GM19467 (cell line): ENCODE measurements around the gene KRT222.

Experiments
- ATAC-seq: cut with Tn5 transposase; IDR thresholded peaks from one replicate; pipeline ENCODE4 v1.9.1; 2021; ENCODE audit warnings: mild to moderate bottlenecking, moderate library complexity; ENCODE audit not compliant: unreplicated experiment

The KRT222 gene

GRCh38 chr17:40664582-40665333 lies at the start of gene KRT222:
KRT222 (minus strand) TSS chr17:40665177; CDS start chr17:40665099, 78 bp downstream.
- ATAC-seq = no peak

DNA sequence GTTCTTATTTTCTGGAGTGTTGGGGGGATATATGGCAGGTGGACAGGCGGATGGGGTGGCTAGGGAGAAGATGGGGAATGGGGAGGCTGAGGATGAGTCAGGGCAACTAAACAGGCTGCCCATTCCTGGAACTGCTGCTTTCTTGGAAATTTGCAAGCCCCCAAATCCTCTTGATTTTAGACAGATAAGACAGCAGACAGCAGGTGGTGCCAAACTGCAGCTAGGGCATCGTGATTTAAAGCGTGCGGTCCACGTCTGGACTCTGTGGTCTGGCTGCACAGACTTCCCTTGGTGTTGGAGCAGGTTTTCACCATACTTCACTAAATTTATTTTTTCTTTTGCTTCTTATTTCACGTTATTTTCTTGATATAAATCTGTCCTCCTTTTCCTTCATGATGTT lies 49.5 kb upstream of the KRT222 start:
- ATAC-seq = no peak

DNA sequence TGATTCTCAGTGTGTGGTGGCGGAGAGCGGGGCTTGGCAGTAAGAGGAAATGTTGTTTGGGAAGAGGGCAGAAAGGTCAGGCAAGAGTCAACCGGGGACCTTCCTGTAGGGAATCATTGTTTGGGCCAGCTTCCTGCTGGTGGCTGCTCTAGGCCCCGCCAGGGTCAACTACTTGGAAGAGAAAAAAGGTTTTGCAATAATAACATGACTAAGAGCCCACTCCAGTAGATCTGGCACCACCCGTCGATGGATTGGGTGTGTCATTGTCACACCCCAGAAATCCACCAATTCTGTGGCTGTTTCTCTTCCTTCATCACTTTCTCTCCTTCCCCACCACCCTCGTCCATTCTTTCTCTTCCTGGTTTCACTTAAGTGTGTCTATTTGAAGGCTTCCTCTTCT lies 42.8 kb upstream of the KRT222 start:
- ATAC-seq = no peak

- no peak for ATAC-seq
Measured at GRCh38 chr17:40705584-40705983, 40.6 kb upstream of the KRT222 start.

- no peak for ATAC-seq
Measured at GRCh38 chr17:40703652-40704051, 38.7 kb upstream of the KRT222 start, which contains the start of gene KRT24. KRT24 (minus strand) TSS chr17:40703752; CDS start chr17:40703693, 59 bp downstream.

- ATAC-seq = no peak
Measured at GRCh38 chr17:40702271-40702670, 37.3 kb upstream of the KRT222 start.

DNA sequence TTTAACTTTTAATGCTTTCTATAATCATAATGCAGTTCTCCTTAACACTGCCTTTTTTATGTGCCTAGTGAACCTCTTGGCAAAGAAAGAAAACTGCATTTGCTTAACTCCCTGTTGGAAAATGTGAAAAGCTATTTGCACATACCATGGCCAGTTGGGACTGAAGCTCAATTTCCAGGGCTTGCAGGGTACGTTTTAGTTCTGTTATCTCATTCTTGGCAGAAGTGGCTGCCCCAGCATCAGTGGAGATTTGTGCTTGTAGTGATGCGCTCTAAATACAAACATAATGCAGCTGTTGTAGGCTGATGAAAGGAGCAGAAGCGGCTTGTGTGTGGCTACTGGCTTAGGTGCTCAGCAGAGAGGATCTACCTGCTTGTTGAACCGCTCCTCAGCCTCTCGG lies 34.9 kb upstream of the KRT222 start:
- ATAC-seq = no peak

DNA sequence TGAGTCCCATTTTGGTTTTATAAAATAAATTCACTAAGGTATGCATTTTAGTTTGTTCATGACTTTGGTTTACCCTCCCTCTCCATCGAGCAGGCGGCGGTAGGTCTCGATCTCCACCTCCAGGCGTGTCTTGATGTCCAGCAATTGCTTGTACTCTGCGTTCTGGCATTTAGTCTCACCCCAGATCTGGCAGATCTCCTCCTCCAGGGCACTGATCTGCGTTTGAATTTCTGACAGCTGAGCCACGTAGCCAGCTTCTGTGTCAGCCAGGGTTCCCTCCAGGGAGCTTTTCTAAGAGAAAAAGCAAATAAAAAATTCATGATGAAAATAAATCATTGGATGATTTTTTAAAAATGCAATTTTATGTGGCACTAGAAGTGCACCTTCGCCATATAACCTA lies 34.4 kb upstream of the KRT222 start:
- no peak for ATAC-seq

DNA sequence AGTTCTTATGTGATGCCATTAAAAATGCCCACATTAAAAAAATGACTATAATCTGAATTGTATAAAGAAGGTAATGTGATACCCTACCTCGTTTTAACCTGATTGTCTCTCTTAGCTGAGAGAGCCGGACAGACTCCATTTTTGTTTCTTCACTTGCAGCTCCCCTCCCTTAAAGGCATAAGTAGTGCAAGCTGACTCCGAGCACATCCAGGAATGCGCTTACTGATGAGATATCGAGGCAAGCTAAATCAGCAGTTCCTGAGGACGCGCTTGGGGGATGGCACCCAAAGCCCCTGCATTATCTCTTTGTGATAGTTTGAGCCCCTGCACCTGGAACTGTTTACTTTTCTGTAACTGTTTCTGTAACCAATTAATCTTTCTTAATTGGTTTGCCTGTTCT lies 32.3 kb upstream of the KRT222 start:
- ATAC-seq = no peak

DNA sequence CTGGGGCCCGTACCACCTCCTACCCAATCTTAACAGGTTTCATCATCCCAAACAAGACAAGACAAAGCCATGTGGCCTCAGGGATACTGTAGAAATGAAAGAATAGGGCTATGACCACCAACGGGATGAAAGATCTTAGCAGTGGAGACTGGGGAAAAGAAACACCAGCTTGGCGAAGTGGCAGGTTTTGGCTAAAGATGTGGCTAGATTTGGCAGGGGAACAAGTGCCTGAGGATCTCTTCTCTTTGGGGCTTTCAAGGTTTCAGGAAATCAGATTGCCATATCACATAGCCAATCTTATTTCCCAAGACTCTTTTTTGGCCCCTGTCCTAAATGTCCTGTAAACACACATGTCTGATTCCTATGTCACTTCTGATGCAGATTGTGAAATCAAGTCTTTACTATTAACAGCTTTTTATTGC lies 31.7 kb upstream of the KRT222 start:
- no peak for ATAC-seq

DNA sequence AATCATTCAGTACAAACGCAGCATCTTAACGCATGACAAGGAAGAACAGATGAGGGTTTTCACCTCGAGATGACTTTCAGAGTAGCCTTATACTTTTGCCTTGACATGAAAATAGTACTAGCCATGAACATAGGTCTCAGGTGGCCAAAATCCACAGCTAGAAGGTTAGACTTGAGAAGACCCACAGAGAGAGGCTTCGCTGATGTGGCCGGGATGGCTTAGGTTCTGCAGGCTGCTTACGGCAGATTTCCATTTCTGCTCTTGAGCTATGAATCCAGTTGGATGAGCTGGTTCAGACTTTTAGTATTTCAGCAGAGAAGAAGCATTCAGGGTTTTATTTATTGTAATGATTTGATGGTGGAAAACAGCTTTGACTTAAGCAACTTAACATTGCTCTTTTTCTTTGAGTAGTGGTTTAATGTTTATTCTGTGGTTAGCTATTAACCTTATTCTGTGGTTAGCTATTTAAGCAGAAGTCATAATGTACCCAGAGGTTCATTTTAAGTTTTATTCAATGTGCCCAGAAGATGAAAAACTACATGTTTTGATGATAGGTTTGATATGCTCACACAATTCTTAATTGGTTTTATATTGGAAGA lies 31.0 kb upstream of the KRT222 start:
- no peak for ATAC-seq

- ATAC-seq = no peak
Measured at GRCh38 chr17:40694584-40694983, 29.6 kb upstream of the KRT222 start.

DNA sequence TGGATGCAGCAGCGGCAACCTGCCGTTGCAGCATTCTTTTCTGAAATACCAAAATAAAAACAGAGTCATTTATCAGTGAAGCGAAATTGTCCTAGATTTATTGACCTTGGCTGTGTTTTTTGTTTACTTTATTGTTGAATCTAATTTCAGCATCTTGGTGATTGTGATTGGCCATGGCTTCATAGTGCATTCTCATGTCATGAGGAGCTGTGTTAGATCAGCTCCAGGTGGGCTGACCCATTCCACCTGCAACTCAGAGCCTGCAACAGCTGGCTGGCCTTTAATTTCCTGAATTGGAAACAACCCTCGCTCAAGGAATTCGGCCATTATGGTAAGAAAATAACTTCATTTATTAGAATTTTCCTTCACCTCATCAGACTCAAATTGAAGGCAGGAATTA lies 22.1 kb upstream of the KRT222 start:
- no peak for ATAC-seq

- no peak for ATAC-seq
Measured at GRCh38 chr17:40686192-40686591, 21.2 kb upstream of the KRT222 start.

DNA sequence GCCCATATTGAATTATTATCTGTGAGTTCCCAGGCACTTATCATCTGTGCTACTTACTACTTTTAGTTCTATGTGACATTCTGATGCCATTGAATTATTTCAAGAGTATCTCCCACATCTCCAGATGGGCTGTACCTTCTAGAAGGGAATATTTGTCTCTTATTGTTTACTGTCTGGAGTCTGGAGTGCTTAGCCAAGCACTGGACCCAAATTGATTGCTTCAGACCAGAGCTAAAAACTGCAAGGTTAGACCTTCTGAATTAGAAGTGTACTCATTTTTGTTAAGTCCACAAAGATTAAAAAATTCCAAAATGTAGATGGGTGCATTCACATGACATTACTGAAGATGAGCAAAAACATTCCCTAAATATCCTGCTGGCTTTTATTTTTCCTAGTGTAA lies 16.0 kb upstream of the KRT222 start:
- ATAC-seq = no peak

DNA sequence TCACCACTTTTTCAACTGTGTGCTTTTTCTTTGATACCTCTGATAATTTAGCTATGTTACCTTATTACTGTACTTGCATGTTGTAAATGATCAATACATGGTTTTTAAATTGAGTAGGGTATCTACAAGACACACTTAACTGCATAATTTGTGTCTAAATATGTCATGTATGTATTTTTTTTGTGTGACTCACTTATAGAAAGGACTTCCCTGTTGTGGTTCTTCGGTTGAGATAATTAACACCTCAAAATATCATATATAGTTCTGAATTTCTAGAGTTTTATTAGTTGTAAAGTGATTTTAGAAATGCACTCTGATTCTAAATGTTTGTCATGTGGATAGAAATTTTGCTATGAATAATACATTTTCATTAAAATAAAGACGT lies 14.5 kb upstream of the KRT222 start:
- no peak for ATAC-seq

GRCh38 chr17:40678902-40679522 lies 14.0 kb upstream of the KRT222 start:
- no peak for ATAC-seq

DNA sequence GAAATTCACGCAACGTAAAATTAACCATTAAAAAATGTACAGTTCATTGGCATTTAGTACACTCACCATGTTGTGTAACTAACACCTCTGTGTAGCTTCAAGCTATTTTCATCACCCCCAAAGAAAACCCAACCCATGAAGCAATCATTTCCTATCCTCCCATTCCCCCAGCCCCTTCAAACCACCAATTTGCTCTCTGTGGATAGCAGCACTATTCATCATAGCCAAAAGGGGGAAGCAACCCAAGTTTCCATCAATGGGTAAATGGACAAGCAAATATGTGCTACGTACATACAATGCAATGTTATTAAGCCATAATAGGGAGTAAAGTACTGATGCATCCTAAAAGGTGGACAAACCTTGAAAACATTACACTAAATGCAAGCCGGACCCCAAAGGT lies 10.9 kb upstream of the KRT222 start:
- ATAC-seq = no peak

DNA sequence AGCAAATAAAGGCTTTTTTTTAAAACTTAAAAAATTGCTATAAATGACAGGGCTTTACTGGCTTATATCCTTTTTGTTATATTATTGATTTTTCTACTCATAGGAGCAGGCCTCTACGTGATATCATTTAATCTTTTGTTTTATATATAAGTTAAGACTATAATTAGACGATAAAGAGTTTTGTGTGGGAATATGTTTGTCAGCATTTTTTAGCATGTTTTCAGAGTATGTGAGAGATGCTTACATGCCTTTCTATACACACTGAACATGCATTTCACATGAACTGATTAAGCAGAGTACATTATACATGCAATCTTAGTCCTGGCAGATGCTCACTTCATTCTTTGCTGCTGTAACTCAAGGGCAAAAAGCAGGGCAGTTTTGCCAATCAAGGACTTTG lies 7.7 kb upstream of the KRT222 start:
- ATAC-seq = no peak

- no peak for ATAC-seq
Measured at GRCh38 chr17:40671282-40671681, 6.3 kb upstream of the KRT222 start.

- ATAC-seq = no peak
Measured at GRCh38 chr17:40666331-40666730, 1.4 kb upstream of the KRT222 start.

- ATAC-seq = no peak
Measured at GRCh38 chr17:40663252-40663651, 1.7 kb downstream of the KRT222 start.
